Right atrium auricular region (tissue), 2 donors: ENCODE measurements around the gene IZUMO1. TPM values are rescaled to one million over a fixed set of nuclear protein-coding genes. Genes with fewer than 3 reads are reported as not detected.
A peak's percentile ranks its signal among the peaks of the same experiment; 100 is the strongest.

Experiments
- DNase-seq: peaks from one replicate; pipeline ENCODE4 v3.0.0-alpha.2; 2019; ENCODE audit warnings: low spot score
- H3K27ac ChIP-seq, 2 donors: fragments of 200-600 bp; sonication (generic); 1 replicate in 1 of 2; 2 replicates in 1 of 2; pipeline ENCODE4 v1.5.1; 2016 to 2019
- H3K27me3 ChIP-seq, 2 donors: fragments of 200-600 bp; sonication (generic); one replicate each; pipeline versions ENCODE4 v1.5.1 to v1.6.0; 2017 to 2019
- H3K36me3 ChIP-seq: fragments of 200-600 bp; sonication (generic); one replicate; pipeline ENCODE4 v1.5.1; 2016
- H3K4me1 ChIP-seq, 2 donors: fragments of 200-600 bp; sonication (generic); one replicate each; pipeline versions ENCODE4 v1.5.1 to v1.6.0; 2017 to 2019
- H3K4me3 ChIP-seq, 2 donors: fragments of 200-600 bp; sonication (generic); 1 replicate in 1 of 2; 2 replicates in 1 of 2; pipeline ENCODE4 v1.5.1; 2017 to 2019; ENCODE audit warnings: mild to moderate bottlenecking in 1 of 2, moderate library complexity in 1 of 2
- H3K9me3 ChIP-seq, 2 donors: fragments of 200-600 bp; sonication (generic); one replicate each; pipeline ENCODE4 v1.5.1; 2019
- CTCF ChIP-seq, 2 donors: fragments of 200-600 bp; sonication (generic); IDR thresholded peaks; one replicate each; pipeline ENCODE4 v1.5.1; 2019; ENCODE audit warnings: antibody characterized with exemption in 2 of 2
- total RNA-seq, 2 donors: library from RNA; depleted of rRNA; stranded (reverse); fragments of >200 nt; gene quantifications; one replicate each; pipeline ENCODE4 v1.1.0, GENCODE V29; 2016

The IZUMO1 gene
- total RNA-seq, 2 donors from 2014 or later: not detected

- Histone ChIP-seq H3K27ac (no peak overlapping the region), H3K4me1 (peaks cover 0 to 7% of the 10 kb centered on the region in 2 donors), H3K4me3 (no peak overlapping the region), H3K27me3 (no peaks in the 10 kb centered on the region), H3K9me3 (no peaks in the 10 kb centered on the region), H3K36me3 (no peaks in the 10 kb centered on the region)
- DNase-seq: no peak
- TF ChIP-seq CTCF (IDR thresholded peaks at IDR 0.05): no peak
These were observed 37.8 kb upstream of the IZUMO1 start for GRCh38 chr19:48784527-48784926.

- H3K9me3 ChIP-seq: no peaks in the 10 kb centered on the region
- no peaks in the 10 kb centered on the region for H3K27me3 ChIP-seq
- DNase-seq: peak; percentile 62
- H3K4me3 ChIP-seq: no peak overlapping the region
- peak overlapping the region; percentile 24 to 62 for H3K27ac ChIP-seq
- H3K4me1 ChIP-seq: peaks cover 0 to 7% of the 10 kb centered on the region in 2 donors
- TF ChIP-seq CTCF (IDR thresholded peaks at IDR 0.05): no peak
- H3K36me3 ChIP-seq: no peaks in the 10 kb centered on the region
These were observed 34.1 kb upstream of the IZUMO1 start for GRCh38 chr19:48780631-48781391.

GRCh38 chr19:48779636-48780035, 32.9 kb upstream of the IZUMO1 start:
- no peaks in the 10 kb centered on the region for H3K27me3 ChIP-seq

GRCh38 chr19:48777720-48778119, 31.0 kb upstream of the IZUMO1 start:
- no peak overlapping the region for H3K27ac ChIP-seq
- H3K4me3 ChIP-seq: no peak overlapping the region
- H3K4me1 ChIP-seq: peaks cover 0 to 8% of the 10 kb centered on the region in 2 donors
- no peaks in the 10 kb centered on the region for H3K27me3 ChIP-seq
- no peaks in the 10 kb centered on the region for H3K36me3 ChIP-seq
- no peak for TF ChIP-seq CTCF (IDR thresholded peaks at IDR 0.05)
- H3K9me3 ChIP-seq: no peaks in the 10 kb centered on the region
- DNase-seq: no peak

More at GRCh38 chr19:48779636-48780035, 32.9 kb upstream of the IZUMO1 start:
- Histone ChIP-seq H3K4me3 (no peak overlapping the region), H3K36me3 (no peaks in the 10 kb centered on the region), H3K4me1 (peaks cover 0 to 7% of the 10 kb centered on the region in 2 donors), H3K27ac (no peak overlapping the region), H3K9me3 (no peaks in the 10 kb centered on the region)
- DNase-seq: no peak
- TF ChIP-seq CTCF (IDR thresholded peaks at IDR 0.05): no peak

- Histone ChIP-seq H3K4me3 (no peak overlapping the region), H3K9me3 (no peaks in the 10 kb centered on the region), H3K27me3 (no peaks in the 10 kb centered on the region), H3K4me1 (peaks cover 0 to 13% of the 10 kb centered on the region in 2 donors), H3K27ac (no peak overlapping the region), H3K36me3 (no peaks in the 10 kb centered on the region)
- no peak for TF ChIP-seq CTCF (IDR thresholded peaks at IDR 0.05)
- no peak for DNase-seq
These were observed 30.4 kb upstream of the IZUMO1 start for GRCh38 chr19:48777139-48777538.
